ENCODE data around the gene ABCD1. TPM values are rescaled to one million over a fixed set of nuclear protein-coding genes. Genes with fewer than 3 reads are reported as not detected.
A peak's percentile ranks its signal among the peaks of the same experiment; 100 is the strongest.

The ABCD1 gene
- total RNA-seq, 1 experiment from 2014 or later = 14.4 TPM

DNA sequence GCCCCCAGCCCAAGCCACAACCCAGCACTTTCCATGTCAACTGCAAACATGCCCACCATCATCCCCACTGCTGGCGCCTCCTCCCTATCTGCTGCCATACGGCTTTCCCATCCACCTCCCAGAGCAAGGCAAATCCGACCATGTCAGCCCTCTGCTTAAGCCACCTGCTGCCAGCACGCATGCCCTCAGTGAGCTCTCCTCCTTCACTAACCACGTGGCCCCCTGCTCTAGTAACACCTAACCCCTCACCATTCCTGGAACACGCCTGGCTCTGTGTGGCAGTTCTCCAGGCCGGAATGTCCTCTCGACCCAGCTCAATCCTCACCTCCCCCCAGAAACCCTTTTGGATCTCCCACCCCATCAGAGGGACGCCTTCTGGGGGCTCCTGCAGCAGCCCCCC lies 17.9 kb upstream of the ABCD1 start:
- Mint-ChIP-seq H3K27ac (ENCODE audit: unreplicated experiment) (peak overlapping the region; percentile 81), H3K36me3 (ENCODE audit: insufficient read depth, unreplicated experiment) (peaks cover 63% of the 10 kb centered on the region), H3K4me3 (ENCODE audit: low read depth, unreplicated experiment) (no peak overlapping the region), H3K4me1 (ENCODE audit: low read depth, unreplicated experiment) (peaks cover 8% of the 10 kb centered on the region), H3K9me3 (ENCODE audit: low read depth, unreplicated experiment) (no peaks in the 10 kb centered on the region), H3K27me3 (ENCODE audit: unreplicated experiment) (no peaks in the 10 kb centered on the region)
- TF ChIP-seq, protein P1, sequence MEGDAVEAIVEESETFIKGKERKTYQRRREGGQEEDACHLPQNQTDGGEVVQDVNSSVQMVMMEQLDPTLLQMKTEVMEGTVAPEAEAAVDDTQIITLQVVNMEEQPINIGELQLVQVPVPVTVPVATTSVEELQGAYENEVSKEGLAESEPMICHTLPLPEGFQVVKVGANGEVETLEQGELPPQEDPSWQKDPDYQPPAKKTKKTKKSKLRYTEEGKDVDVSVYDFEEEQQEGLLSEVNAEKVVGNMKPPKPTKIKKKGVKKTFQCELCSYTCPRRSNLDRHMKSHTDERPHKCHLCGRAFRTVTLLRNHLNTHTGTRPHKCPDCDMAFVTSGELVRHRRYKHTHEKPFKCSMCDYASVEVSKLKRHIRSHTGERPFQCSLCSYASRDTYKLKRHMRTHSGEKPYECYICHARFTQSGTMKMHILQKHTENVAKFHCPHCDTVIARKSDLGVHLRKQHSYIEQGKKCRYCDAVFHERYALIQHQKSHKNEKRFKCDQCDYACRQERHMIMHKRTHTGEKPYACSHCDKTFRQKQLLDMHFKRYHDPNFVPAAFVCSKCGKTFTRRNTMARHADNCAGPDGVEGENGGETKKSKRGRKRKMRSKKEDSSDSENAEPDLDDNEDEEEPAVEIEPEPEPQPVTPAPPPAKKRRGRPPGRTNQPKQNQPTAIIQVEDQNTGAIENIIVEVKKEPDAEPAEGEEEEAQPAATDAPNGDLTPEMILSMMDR (IDR thresholded peaks at IDR 0.05; ENCODE audit: unreplicated experiment) = no peak
- CTCF ChIA-PET = no interaction called here
- DNase-seq = no peak
- intact Hi-C loops (cut with micrococcal nuclease; ENCODE audit: unreplicated experiment) = no loop called here
- no TSS peak for BruUV-seq (replicated peaks)

DNA sequence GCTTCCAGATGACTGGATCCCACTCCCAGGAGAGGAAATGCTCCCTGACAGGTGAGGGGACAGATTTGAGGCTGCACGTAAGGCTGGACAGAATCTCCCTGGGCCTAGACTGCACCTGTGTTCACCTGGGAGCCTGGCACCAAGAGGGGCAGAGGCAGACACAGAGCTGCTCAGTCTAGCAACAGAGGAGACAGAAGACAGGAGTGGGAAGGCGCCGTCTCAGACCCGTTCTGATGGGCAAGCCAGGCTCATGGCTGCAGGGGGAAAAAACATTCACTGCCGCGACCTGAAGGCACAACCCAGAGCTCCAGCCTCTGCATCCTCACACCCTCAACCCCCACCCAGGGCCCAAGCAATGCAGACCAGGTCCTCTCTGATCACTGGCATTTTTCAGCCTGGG lies 17.2 kb upstream of the ABCD1 start:
- intact Hi-C loops (cut with micrococcal nuclease; ENCODE audit: unreplicated experiment) = no loop called here
- Mint-ChIP-seq H3K9me3 (ENCODE audit: low read depth, unreplicated experiment) (no peaks in the 10 kb centered on the region), H3K36me3 (ENCODE audit: insufficient read depth, unreplicated experiment) (peaks cover 60% of the 10 kb centered on the region), H3K27me3 (ENCODE audit: unreplicated experiment) (no peaks in the 10 kb centered on the region), H3K4me3 (ENCODE audit: low read depth, unreplicated experiment) (no peak overlapping the region), H3K27ac (ENCODE audit: unreplicated experiment) (no peak overlapping the region), H3K4me1 (ENCODE audit: low read depth, unreplicated experiment) (peaks cover 8% of the 10 kb centered on the region)
- BruUV-seq (replicated peaks) = no TSS peak
- DNase-seq = no peak
- TF ChIP-seq, protein P1 (IDR thresholded peaks at IDR 0.05; ENCODE audit: unreplicated experiment) = no peak
- CTCF ChIA-PET = interaction anchor here (1.5 kb wide), 1 partner anchor 23 kb away, joined by 3 read pairs; no protein-coding TSS in a partner anchor

DNA sequence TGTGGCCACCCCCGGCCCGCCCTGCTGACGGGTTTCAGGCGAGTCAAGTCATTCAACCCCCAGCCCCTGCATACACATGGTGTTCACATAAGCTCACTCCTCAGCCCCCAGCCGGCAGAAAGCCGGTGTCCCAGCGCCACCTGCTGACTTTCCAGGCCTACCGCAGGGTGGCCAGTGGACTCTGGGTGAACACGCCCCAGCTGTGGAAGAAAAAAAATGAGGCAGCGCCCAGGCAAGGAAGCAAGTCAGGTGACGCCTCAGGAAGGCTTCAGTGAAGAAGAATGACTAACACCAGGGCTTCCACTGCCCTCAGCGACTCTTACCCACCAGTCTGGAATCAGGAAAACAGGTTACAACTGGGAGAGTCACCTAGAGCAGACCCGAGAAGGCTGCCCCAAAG lies 16.2 kb upstream of the ABCD1 start:
- Mint-ChIP-seq H3K27ac (ENCODE audit: unreplicated experiment) (peak overlapping the region; percentile 66), H3K36me3 (ENCODE audit: insufficient read depth, unreplicated experiment) (peaks cover 54% of the 10 kb centered on the region), H3K4me1 (ENCODE audit: low read depth, unreplicated experiment) (peaks cover 8% of the 10 kb centered on the region), H3K27me3 (ENCODE audit: unreplicated experiment) (no peaks in the 10 kb centered on the region), H3K4me3 (ENCODE audit: low read depth, unreplicated experiment) (peak overlapping the region; percentile 17), H3K9me3 (ENCODE audit: low read depth, unreplicated experiment) (no peaks in the 10 kb centered on the region)
- BruUV-seq (replicated peaks) = no TSS peak
- TF ChIP-seq, protein P1 (IDR thresholded peaks at IDR 0.05; ENCODE audit: unreplicated experiment) = peak; percentile 60
- DNase-seq = peak; percentile 88
- intact Hi-C loops (cut with micrococcal nuclease; ENCODE audit: unreplicated experiment) = no loop called here
- CTCF ChIA-PET = interaction anchor here (0.9 to 1.5 kb wide), 7 partner anchors 15 to 767 kb away, joined by 3 to 9 read pairs (median 3); no protein-coding TSS in a partner anchor

DNA sequence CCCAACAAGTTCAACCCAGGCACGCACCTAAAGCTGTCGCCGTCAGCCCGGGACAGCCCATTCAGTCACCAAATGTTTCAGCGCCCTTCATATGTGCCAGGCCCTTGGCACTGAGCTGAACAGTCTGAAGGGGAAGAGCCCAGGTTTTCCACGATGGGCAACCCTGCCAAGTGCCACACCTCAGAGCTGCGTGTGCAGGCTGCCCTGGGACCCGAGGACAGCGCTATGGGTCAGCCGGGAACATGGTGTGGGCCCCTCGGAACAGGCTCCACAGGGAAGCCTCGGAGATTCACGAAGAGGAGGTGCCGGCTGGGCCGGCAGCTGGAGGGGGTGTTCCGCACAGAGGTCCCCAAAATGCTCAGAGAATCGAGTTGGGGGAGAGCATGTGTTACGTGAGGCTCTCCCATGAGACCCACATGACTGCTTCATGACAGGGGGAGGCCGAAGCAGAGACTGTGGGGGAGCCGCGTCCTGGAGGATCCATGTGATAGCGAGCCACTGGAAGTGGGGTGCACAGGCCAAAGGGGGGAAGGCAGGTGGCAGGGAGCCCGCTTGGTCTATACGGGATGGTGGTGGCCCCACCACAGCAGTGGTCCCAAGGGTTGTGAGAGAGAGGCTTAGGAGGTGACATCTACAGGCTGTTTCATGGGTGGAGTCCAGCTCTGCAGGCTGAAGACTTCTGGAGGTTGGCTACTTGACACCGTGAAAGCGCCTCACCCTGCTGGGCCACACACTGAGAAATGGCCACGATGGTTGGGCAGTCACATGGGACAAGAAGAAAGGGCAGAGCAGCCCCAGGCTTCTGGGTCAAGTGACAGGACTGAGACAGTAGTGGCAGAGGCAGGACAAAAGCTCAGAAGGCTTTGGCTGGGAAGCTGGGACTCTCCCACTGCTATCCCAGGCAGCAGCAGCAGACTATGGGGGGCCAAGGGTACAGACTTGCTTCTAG lies 14.7 kb upstream of the ABCD1 start:
- Mint-ChIP-seq H3K4me1 (ENCODE audit: low read depth, unreplicated experiment) (peaks cover 8% of the 10 kb centered on the region), H3K9me3 (ENCODE audit: low read depth, unreplicated experiment) (no peaks in the 10 kb centered on the region), H3K36me3 (ENCODE audit: insufficient read depth, unreplicated experiment) (peaks cover 52% of the 10 kb centered on the region), H3K27ac (ENCODE audit: unreplicated experiment) (no peak overlapping the region), H3K27me3 (ENCODE audit: unreplicated experiment) (no peaks in the 10 kb centered on the region), H3K4me3 (ENCODE audit: low read depth, unreplicated experiment) (no peak overlapping the region)
- TF ChIP-seq, protein P1 (IDR thresholded peaks at IDR 0.05; ENCODE audit: unreplicated experiment) = no peak
- no peak for DNase-seq
- intact Hi-C loops (cut with micrococcal nuclease; ENCODE audit: unreplicated experiment) = no loop called here
- CTCF ChIA-PET = interaction anchor here (0.6 kb wide), 2 partner anchors 14 kb away, joined by 3 read pairs; partner anchors contain the start of gene BCAP31
- BruUV-seq (replicated peaks) = no TSS peak

Measured in Calu3 (cell line).